ENCODE data around the gene TMC7. TPM values are rescaled to one million over a fixed set of nuclear protein-coding genes. Genes with fewer than 3 reads are reported as not detected.

TMC7 gene
- total and polyA plus RNA-seq, 7 experiments from 2014 or later = 0.07 TPM; not detected in 6

DNA sequence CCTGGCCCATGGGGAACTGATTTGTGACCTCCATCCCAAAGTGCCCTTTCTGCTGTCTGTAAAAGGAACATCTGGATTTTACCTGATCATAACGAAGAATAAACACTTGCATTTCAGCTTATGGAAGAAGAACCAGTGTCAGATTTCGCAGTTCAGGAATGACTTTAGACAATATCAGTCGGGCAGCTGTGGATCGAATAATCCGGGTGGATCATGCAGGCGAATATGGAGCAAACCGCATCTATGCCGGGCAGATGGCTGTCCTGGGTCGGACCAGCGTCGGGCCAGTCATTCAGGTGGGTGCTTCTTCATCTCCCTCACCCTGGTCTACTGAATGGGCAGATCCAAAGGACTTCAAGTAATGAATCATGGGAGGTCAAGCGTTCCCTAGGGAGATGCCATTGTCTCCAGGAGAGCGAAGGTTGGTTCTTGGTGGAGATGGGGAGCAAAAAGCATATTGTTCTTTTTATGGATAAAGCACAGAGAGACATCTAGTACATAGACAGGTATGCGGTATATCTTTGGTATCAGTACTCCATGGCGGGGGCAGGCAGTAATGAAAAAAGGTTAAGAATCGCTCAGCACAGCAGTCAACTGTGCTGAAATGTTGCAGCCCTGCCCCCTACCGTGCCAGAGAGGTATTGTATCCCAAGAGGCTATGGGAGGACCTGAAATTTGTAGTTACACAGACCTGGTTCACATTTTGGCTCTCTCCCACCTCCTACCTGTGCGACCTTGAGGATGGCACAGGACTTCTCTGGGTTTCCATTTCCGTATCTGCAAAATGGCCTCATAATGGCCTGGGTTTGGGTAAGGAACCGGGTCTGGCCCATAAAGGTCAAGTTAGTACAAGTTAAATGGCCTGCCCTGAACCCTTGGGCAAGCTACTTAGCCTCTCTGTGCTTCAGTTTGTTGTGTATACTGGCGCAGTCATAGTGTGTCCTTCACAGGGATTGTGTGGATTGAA, 88.4 kb downstream of the TMC7 start:
- Mint-ChIP-seq H3K4me3 (no peak overlapping the region), H3K27me3 (no peaks in the 10 kb centered on the region)

DNA sequence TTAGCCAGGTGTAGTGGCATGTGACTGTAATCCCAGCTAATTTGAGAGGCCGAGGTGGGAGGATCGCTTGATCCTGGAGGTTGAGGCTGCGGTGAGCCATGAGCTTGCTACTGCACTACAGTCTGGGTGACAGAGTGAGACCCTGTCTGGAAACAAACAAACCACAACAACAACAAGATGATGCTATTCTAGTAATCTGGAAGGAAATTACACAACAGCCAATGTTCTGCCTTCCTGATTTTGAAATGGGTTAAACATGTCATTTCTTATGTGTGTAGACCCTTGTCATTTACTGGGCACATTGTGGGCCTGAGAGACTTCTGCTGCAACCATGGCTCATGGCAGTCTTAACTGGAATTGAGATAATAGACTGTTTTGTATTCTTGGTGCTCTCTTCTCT, 89.6 kb downstream of the TMC7 start:
- Mint-ChIP-seq H3K4me1 (peaks cover 0 to 13% (median 7%) of the 10 kb centered on the region in 7 donors), H3K27ac (no peak overlapping the region), H3K27me3 (no peaks in the 10 kb centered on the region), H3K4me3 (no peak overlapping the region), H3K36me3 (peaks cover 0 to 38% (median 12%) of the 10 kb centered on the region in 5 donors), H3K9me3 (no peaks in the 10 kb centered on the region)
- no peak for DNase-seq
- H3K36me3 ChIP-seq (ENCODE audit: control insufficient read depth in 2 of 3, insufficient read depth in 3 of 3, low read length in 3 of 3) = peaks cover 0 to 32% (median 4%) of the 10 kb centered on the region in 3 experiments
- no peaks in the 10 kb centered on the region for H3K9me3 ChIP-seq (ENCODE audit: control insufficient read depth in 2 of 3, low read length in 3 of 3)
- CTCF ChIA-PET = interaction anchor here (1.0 kb wide), 1 partner anchor 13 kb away, joined by 4 read pairs; no protein-coding TSS in a partner anchor
- intact Hi-C loops (cut with micrococcal nuclease) = no loop called here
- H3K4me1 ChIP-seq (ENCODE audit: control insufficient read depth in 2 of 2, insufficient read depth in 2 of 2, low read length in 2 of 2) = peaks cover 2 to 6% of the 10 kb centered on the region in 2 donors
- POLR2A ChIA-PET = no interaction called here
- no peaks in the 10 kb centered on the region for H3K27me3 ChIP-seq (ENCODE audit: control insufficient read depth in 2 of 2, insufficient read depth in 2 of 2, low read length in 2 of 2)
- H3K4me3 ChIP-seq (ENCODE audit: low read length) = no peak overlapping the region
- no peak overlapping the region for H3K27ac ChIP-seq (ENCODE audit: low read depth, low read length)
- peak; percentile 36 for ATAC-seq

More for the DNA sequence above, 88.4 kb downstream of the TMC7 start:
- Histone ChIP-seq H3K9me3 (ENCODE audit: control insufficient read depth in 2 of 3, low read length in 3 of 3) (no peaks in the 10 kb centered on the region), H3K4me3 (ENCODE audit: low read length) (no peak overlapping the region), H3K4me1 (ENCODE audit: control insufficient read depth in 2 of 2, insufficient read depth in 2 of 2, low read length in 2 of 2) (peaks cover 5 to 10% of the 10 kb centered on the region in 2 donors), H3K36me3 (ENCODE audit: control insufficient read depth in 2 of 3, insufficient read depth in 3 of 3, low read length in 3 of 3) (peaks cover 0 to 22% (median 1%) of the 10 kb centered on the region in 3 experiments), H3K27me3 (ENCODE audit: control insufficient read depth in 2 of 2, insufficient read depth in 2 of 2, low read length in 2 of 2) (no peaks in the 10 kb centered on the region), H3K27ac (ENCODE audit: low read depth, low read length) (no peak overlapping the region)
- Mint-ChIP-seq H3K36me3 (peaks cover 0 to 31% (median 12%) of the 10 kb centered on the region in 5 donors), H3K4me1 (peaks cover 0 to 22% (median 14%) of the 10 kb centered on the region in 7 donors), H3K27ac (peak overlapping the region in 2 of 9 donors; percentile 1 to 19), H3K9me3 (no peaks in the 10 kb centered on the region)
- ChIA-PET CTCF (interaction anchor here (1.0 kb wide), 1 partner anchor 14 kb away, joined by 4 read pairs; no protein-coding TSS in a partner anchor), POLR2A (no interaction called here)
- DNase-seq = peak; percentile 18 to 60 (median 36)
- ATAC-seq = no peak
- intact Hi-C loops (cut with micrococcal nuclease) = no loop called here

DNA sequence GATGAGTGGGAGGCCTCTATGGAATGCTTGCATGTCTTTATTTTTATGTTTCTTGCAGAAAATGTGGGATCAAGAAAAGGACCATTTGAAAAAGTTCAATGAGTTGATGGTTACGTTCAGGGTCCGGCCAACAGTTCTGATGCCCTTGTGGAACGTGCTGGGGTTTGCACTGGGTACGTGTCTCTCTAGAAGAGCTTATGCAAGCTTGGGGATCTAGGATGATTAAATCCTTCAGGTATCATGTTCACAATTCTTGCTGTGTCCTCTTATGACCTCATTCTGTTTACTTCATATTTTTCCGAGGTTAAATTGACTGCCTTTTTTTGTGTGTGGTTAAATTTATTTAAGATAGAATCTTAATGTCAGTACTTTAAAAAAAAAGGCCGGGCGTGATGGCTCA, 90.1 kb downstream of the TMC7 start:
- H3K27me3 Mint-ChIP-seq = no peaks in the 10 kb centered on the region
- H3K27me3 ChIP-seq (ENCODE audit: control insufficient read depth in 2 of 2, insufficient read depth in 2 of 2, low read length in 2 of 2) = no peaks in the 10 kb centered on the region
- peaks cover 0 to 2% of the 10 kb centered on the region in 2 donors for H3K4me1 ChIP-seq (ENCODE audit: control insufficient read depth in 2 of 2, insufficient read depth in 2 of 2, low read length in 2 of 2)
- no peak overlapping the region for H3K4me3 Mint-ChIP-seq
- H3K27ac ChIP-seq (ENCODE audit: low read depth, low read length) = no peak overlapping the region
- H3K36me3 Mint-ChIP-seq = peaks cover 2 to 42% (median 16%) of the 10 kb centered on the region in 5 donors
- ChIA-PET POLR2A (no interaction called here), CTCF (no interaction called here)
- DNase-seq (no peak), ATAC-seq (no peak)
- H3K4me1 Mint-ChIP-seq = peaks cover 0 to 11% (median 4%) of the 10 kb centered on the region in 7 donors
- no peaks in the 10 kb centered on the region for H3K9me3 Mint-ChIP-seq
- H3K4me3 ChIP-seq (ENCODE audit: low read length) = no peak overlapping the region
- intact Hi-C loops (cut with micrococcal nuclease) = no loop called here
- H3K27ac Mint-ChIP-seq = no peak overlapping the region
- H3K9me3 ChIP-seq (ENCODE audit: control insufficient read depth in 2 of 3, low read length in 3 of 3) = no peaks in the 10 kb centered on the region
- H3K36me3 ChIP-seq (ENCODE audit: control insufficient read depth in 2 of 3, insufficient read depth in 3 of 3, low read length in 3 of 3) = peaks cover 0 to 37% (median 4%) of the 10 kb centered on the region in 3 experiments

DNA sequence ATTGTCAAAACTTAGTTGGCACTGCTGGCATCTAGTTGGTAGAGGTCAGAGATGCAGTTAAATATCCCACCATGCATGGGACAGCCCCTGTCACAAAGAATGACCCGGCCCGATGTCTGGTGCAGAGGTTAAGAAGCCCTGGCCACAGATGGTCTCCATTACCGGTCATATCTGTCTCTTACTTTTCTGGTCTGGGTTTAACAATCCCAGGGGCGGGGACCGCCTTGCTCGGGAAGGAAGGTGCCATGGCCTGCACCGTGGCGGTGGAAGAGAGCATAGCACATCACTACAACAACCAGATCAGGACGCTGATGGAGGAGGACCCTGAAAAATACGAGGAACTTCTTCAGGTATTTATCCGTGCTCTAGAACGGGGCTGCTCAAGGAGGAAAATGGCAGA, 91.8 kb downstream of the TMC7 start:
- Histone ChIP-seq H3K36me3 (ENCODE audit: control insufficient read depth in 2 of 3, insufficient read depth in 3 of 3, low read length in 3 of 3) (peaks cover 0 to 40% (median 4%) of the 10 kb centered on the region in 3 experiments), H3K27ac (ENCODE audit: low read depth, low read length) (no peak overlapping the region), H3K27me3 (ENCODE audit: control insufficient read depth in 2 of 2, insufficient read depth in 2 of 2, low read length in 2 of 2) (no peaks in the 10 kb centered on the region), H3K4me3 (ENCODE audit: low read length) (no peak overlapping the region), H3K9me3 (ENCODE audit: control insufficient read depth in 2 of 3, low read length in 3 of 3) (no peaks in the 10 kb centered on the region), H3K4me1 (ENCODE audit: control insufficient read depth in 2 of 2, insufficient read depth in 2 of 2, low read length in 2 of 2) (no peaks in the 10 kb centered on the region)
- intact Hi-C loops (cut with micrococcal nuclease) = no loop called here
- POLR2A ChIA-PET = no interaction called here
- Mint-ChIP-seq H3K9me3 (no peaks in the 10 kb centered on the region), H3K4me1 (peaks cover 0 to 10% (median 0%) of the 10 kb centered on the region in 7 donors), H3K4me3 (no peak overlapping the region), H3K27ac (no peak overlapping the region), H3K36me3 (peaks cover 2 to 53% (median 23%) of the 10 kb centered on the region in 5 donors), H3K27me3 (no peaks in the 10 kb centered on the region)
- DNase-seq (no peak), ATAC-seq (no peak)
- CTCF ChIA-PET = interaction anchor here (0.6 kb wide), 1 partner anchor 824 kb away, joined by 5 read pairs; no protein-coding TSS in a partner anchor

DNA sequence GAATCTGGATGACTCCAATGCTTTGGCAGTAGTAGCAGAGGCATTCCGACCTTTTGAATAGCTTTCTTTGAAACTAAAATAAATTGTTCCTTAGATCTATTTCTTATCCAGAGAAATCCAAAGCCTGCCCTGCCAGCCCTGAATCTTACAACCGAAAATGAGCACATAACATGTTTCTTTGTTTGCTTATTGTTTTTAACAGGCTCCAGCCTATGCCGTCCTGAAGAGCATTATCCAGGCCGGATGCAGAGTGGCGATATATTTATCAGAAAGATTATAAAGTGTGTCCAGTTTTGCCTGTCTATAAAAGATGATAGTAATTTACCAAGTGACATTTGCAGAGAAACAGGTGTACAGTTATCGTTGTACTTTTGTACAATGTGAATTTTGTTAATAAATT, 94.1 kb downstream of the TMC7 start:
- peaks cover 0 to 6% (median 0%) of the 10 kb centered on the region in 7 donors for H3K4me1 Mint-ChIP-seq

DNA sequence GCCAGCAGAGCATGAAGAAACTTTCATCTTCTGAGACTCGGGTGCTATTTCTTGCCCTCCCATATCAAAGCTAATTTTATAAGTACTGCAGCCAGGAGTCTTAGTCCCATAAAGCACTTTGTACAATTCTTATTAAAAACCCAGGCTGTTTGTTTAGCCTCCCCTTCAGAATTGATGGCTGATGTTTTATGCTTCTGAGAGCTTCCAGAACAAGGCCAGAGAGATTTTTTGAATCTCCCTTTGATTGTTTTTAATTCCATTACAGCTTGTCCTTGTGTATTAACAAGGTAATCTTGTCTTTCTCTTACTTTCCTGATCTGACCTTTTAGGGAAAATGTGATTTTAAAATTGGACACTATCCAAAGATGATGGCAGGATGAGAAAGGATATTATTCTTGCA, 99.9 kb downstream of the TMC7 start:
- Histone ChIP-seq H3K36me3 (ENCODE audit: control insufficient read depth in 2 of 3, insufficient read depth in 3 of 3, low read length in 3 of 3) (peaks cover 0 to 6% (median 5%) of the 10 kb centered on the region in 3 experiments), H3K4me1 (ENCODE audit: control insufficient read depth in 2 of 2, insufficient read depth in 2 of 2, low read length in 2 of 2) (peaks cover 4 to 10% of the 10 kb centered on the region in 2 donors), H3K27me3 (ENCODE audit: control insufficient read depth in 2 of 2, insufficient read depth in 2 of 2, low read length in 2 of 2) (no peaks in the 10 kb centered on the region), H3K27ac (ENCODE audit: low read depth, low read length) (no peak overlapping the region), H3K4me3 (ENCODE audit: low read length) (no peak overlapping the region), H3K9me3 (ENCODE audit: control insufficient read depth in 2 of 3, low read length in 3 of 3) (no peaks in the 10 kb centered on the region)
- peaks cover 0 to 7% (median 0%) of the 10 kb centered on the region in 7 donors for H3K4me1 Mint-ChIP-seq
- POLR2A ChIA-PET = no interaction called here
- no peak overlapping the region for H3K27ac Mint-ChIP-seq
- H3K9me3 Mint-ChIP-seq = no peaks in the 10 kb centered on the region
- intact Hi-C loops (cut with micrococcal nuclease) = loop anchor here in 1 of 2 donors (10.0 kb wide), 1 partner anchor 1301 kb away; no protein-coding TSS in a partner anchor
- ATAC-seq (no peak), DNase-seq (no peak)
- H3K36me3 Mint-ChIP-seq = peaks cover 0 to 29% (median 22%) of the 10 kb centered on the region in 5 donors
- CTCF ChIA-PET = interaction anchor here (0.7 kb wide), 1 partner anchor 573 kb away, joined by 3 read pairs; no protein-coding TSS in a partner anchor
- no peak overlapping the region for H3K4me3 Mint-ChIP-seq
- peaks cover 0 to 14% (median 6%) of the 10 kb centered on the region in 5 donors for H3K27me3 Mint-ChIP-seq

More for the DNA sequence above, 94.1 kb downstream of the TMC7 start:
- H3K4me3 ChIP-seq (ENCODE audit: low read length) = no peak overlapping the region
- Mint-ChIP-seq H3K9me3 (no peaks in the 10 kb centered on the region), H3K4me3 (no peak overlapping the region), H3K27me3 (no peaks in the 10 kb centered on the region), H3K27ac (no peak overlapping the region), H3K36me3 (peaks cover 0 to 55% (median 32%) of the 10 kb centered on the region in 5 donors)
- peaks cover 4 to 35% (median 6%) of the 10 kb centered on the region in 3 experiments for H3K36me3 ChIP-seq (ENCODE audit: control insufficient read depth in 2 of 3, insufficient read depth in 3 of 3, low read length in 3 of 3)
- H3K27ac ChIP-seq (ENCODE audit: low read depth, low read length) = no peak overlapping the region
- H3K9me3 ChIP-seq (ENCODE audit: control insufficient read depth in 2 of 3, low read length in 3 of 3) = no peaks in the 10 kb centered on the region
- H3K27me3 ChIP-seq (ENCODE audit: control insufficient read depth in 2 of 2, insufficient read depth in 2 of 2, low read length in 2 of 2) = no peaks in the 10 kb centered on the region
- no peaks in the 10 kb centered on the region for H3K4me1 ChIP-seq (ENCODE audit: control insufficient read depth in 2 of 2, insufficient read depth in 2 of 2, low read length in 2 of 2)
- POLR2A ChIA-PET = no interaction called here
- intact Hi-C loops (cut with micrococcal nuclease) = no loop called here
- DNase-seq = no peak
- no peak for ATAC-seq
- CTCF ChIA-PET = interaction anchor here (0.7 kb wide), 1 partner anchor 479 kb away, joined by 5 read pairs; no protein-coding TSS in a partner anchor
